Caco-2 (cell line): ENCODE results near the gene FARS2. TPM values are rescaled to one million over a fixed set of nuclear protein-coding genes. Genes with fewer than 3 reads are reported as not detected.

Source experiments
- BruUV-seq: library from RNA; stranded (reverse); fragments of 400-500 nt; replicated peaks from 2 replicates; lab custom pipeline; 2021; lab: Mats Ljungman, UMichigan
- CTCF ChIA-PET: fragments of 300-600 bp; sonication (Branson Sonifier 250); formaldehyde crosslinking; loops from one replicate; lab custom pipeline; 2022; ENCODE audit warnings: antibody characterized with exemption; lab: Charles Lee
- POLR2A ChIA-PET: fragments of 300-600 bp; sonication (Branson Sonifier 250); formaldehyde crosslinking; loops from one replicate; lab custom pipeline; 2022; ENCODE audit warnings: antibody characterized with exemption; lab: Charles Lee
- DNase-seq, 2 experiments: peaks; one replicate each; pipeline versions ENCODE4 v3.0.0 to v3.0.0-alpha.2; 2020 to 2022
- H3K27me3 ChIP-seq: replicated peaks from 2 replicates; pipeline ENCODE4 v1.6.0; 2011; ENCODE audit warnings: low read length; ENCODE audit not compliant: control insufficient read depth, insufficient read depth
- H3K36me3 ChIP-seq: 2 replicates; pipeline ENCODE4 v1.5.1; 2011; ENCODE audit warnings: low read length; ENCODE audit not compliant: control insufficient read depth, insufficient read depth
- H3K4me1 ChIP-seq: fragments of 250-450 bp; sonication (Bioruptor Pico); 2 replicates; pipeline ENCODE4 v1.5.1; 2020; ENCODE audit warnings: mild to moderate bottlenecking
- H3K4me3 ChIP-seq: 2 replicates; pipeline ENCODE4 v1.5.1; 2011; ENCODE audit warnings: low read depth, mild to moderate bottlenecking, control low read depth, low read length
- H3K9me3 ChIP-seq: fragments of 250-450 bp; sonication (Bioruptor Pico); 2 replicates; pipeline ENCODE4 v1.5.1; 2020; ENCODE audit warnings: mild to moderate bottlenecking, moderate library complexity
- H3K27ac Mint-ChIP-seq: one replicate; pipeline ENCODE4 v1.8.0; 2022; ENCODE audit warnings: mixed read lengths; ENCODE audit not compliant: unreplicated experiment
- H3K27me3 Mint-ChIP-seq: one replicate; pipeline ENCODE4 v1.8.0; 2022; ENCODE audit warnings: mixed read lengths; ENCODE audit not compliant: insufficient read depth, unreplicated experiment
- H3K36me3 Mint-ChIP-seq: one replicate; pipeline ENCODE4 v1.8.0; 2022; ENCODE audit warnings: mild to moderate bottlenecking, mixed read lengths; ENCODE audit not compliant: insufficient read depth, unreplicated experiment
- H3K4me1 Mint-ChIP-seq: one replicate; pipeline ENCODE4 v1.8.0; 2022; ENCODE audit warnings: low read depth, mixed read lengths; ENCODE audit not compliant: unreplicated experiment
- H3K4me3 Mint-ChIP-seq: one replicate; pipeline ENCODE4 v1.8.0; 2022; ENCODE audit warnings: mild to moderate bottlenecking, moderate library complexity, mixed read lengths; ENCODE audit not compliant: unreplicated experiment
- H3K9me3 Mint-ChIP-seq: one replicate; pipeline ENCODE4 v1.8.0; 2022; ENCODE audit warnings: mixed read lengths; ENCODE audit not compliant: unreplicated experiment
- intact Hi-C: fragments of 100-400 bp; cut with micrococcal nuclease; formaldehyde crosslinking; loops from one replicate; pipeline ENCODE4 v1.10.0; 2022; ENCODE audit not compliant: unreplicated experiment
- total RNA-seq: library from RNA; stranded (reverse); gene quantifications from 2 replicates; pipeline ENCODE4 v1.2.3, GENCODE V29; 2022
- TF ChIP-seq, protein P1 (sequence below), 2 experiments: fragments of 200-600 bp in 1 of 2; IDR thresholded peaks; 1 replicate in 1 of 2; 2 replicates in 1 of 2; pipeline versions ENCODE4 v1.5.1 to v1.8.0; 2011 to 2022; ENCODE audit warnings: antibody characterized with exemption in 1 of 2, control low read depth in 1 of 2, inconsistent platforms in 1 of 2, low read depth in 1 of 2, low read length in 1 of 2, mild to moderate bottlenecking in 1 of 2, moderate library complexity in 1 of 2; ENCODE audit not compliant: insufficient read depth in 1 of 2, severe bottlenecking in 1 of 2, unreplicated experiment in 1 of 2

Gene FARS2
- total RNA-seq, 1 experiment from 2014 or later = 15.4 TPM

DNA sequence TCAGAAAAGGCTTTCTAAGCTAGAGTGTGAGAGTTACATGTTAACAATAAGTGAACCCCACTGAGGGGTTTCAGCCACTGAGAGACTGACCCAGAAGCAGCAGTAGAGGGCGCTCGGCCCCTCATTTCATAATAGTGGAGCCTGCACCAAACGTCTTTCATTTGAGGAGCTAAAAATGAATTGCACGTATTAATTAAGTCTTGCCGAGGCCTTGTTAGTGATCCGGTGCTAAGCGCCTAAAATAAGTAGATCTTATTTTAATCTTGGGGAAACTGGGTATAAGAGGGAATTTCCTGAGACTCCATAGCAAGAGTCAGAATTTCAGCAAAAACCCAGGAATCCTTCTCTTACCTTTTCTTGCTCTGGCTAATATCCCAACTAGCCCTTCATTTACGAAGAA lies 209.7 kb downstream of the FARS2 start:
- BruUV-seq = no TSS peak
- H3K9me3 ChIP-seq = no peaks in the 10 kb centered on the region
- H3K27ac Mint-ChIP-seq = no peak overlapping the region

DNA sequence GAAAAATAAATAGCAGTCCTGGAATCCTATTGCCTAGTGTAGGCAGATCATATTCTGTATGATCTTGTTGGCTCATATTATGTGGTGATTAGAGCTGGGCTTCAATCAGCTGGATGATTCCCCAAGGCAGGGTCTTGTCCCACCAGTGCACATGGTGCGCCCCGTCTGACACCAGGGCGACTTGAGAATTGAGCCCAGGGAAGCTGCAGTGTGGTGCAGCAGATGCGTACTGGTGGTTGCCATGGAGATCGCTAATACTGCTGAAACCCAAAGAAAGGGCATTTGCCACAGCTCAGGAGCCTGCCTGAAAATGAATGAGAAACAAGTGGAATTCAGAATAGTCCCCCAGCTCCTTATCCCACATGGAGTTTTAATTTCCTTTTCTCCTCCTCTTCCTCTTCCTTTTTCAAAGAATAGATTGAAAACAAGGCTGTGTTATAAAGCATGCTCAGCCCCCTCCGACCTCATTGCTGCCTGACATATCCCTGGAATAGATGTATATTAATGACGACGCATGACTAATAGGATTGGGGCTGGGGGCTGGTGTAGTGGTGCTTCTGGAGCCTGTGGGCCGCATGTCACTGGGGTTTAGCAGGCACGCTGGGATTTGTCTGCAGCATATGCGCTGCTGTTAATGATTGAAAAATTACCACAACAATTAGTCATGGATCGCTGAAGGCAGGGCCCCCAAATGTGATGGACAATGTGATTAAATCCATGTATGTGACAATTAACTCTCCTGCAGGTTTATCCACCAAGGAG lies 210.5 kb downstream of the FARS2 start:
- DNase-seq = no peak
- no peaks in the 10 kb centered on the region for H3K4me1 ChIP-seq
- H3K4me3 ChIP-seq = no peak overlapping the region
- TF ChIP-seq, protein P1, sequence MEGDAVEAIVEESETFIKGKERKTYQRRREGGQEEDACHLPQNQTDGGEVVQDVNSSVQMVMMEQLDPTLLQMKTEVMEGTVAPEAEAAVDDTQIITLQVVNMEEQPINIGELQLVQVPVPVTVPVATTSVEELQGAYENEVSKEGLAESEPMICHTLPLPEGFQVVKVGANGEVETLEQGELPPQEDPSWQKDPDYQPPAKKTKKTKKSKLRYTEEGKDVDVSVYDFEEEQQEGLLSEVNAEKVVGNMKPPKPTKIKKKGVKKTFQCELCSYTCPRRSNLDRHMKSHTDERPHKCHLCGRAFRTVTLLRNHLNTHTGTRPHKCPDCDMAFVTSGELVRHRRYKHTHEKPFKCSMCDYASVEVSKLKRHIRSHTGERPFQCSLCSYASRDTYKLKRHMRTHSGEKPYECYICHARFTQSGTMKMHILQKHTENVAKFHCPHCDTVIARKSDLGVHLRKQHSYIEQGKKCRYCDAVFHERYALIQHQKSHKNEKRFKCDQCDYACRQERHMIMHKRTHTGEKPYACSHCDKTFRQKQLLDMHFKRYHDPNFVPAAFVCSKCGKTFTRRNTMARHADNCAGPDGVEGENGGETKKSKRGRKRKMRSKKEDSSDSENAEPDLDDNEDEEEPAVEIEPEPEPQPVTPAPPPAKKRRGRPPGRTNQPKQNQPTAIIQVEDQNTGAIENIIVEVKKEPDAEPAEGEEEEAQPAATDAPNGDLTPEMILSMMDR (IDR thresholded peaks at IDR 0.05; ENCODE audit: insufficient read depth in 1 of 2, low read depth in 1 of 2, low read length in 1 of 2, severe bottlenecking in 1 of 2, unreplicated experiment in 1 of 2) = no peak
- Mint-ChIP-seq H3K36me3 (peaks cover 5% of the 10 kb centered on the region), H3K27me3 (no peaks in the 10 kb centered on the region), H3K4me3 (no peak overlapping the region), H3K9me3 (no peaks in the 10 kb centered on the region), H3K4me1 (no peaks in the 10 kb centered on the region), H3K27ac (no peak overlapping the region)
- CTCF ChIA-PET = interaction anchor here (0.5 to 1.3 kb wide), 11 partner anchors 15 to 537 kb away, joined by 3 to 5 read pairs (median 3); no protein-coding TSS in a partner anchor
- no peaks in the 10 kb centered on the region for H3K27me3 ChIP-seq
- intact Hi-C loops = loop anchor here (5.0 kb wide), 2 partner anchors 425 to 535 kb away; partner anchors contain the start of gene NRN1
- POLR2A ChIA-PET = no interaction called here
- no peaks in the 10 kb centered on the region for H3K36me3 ChIP-seq
- no TSS peak for BruUV-seq
- H3K9me3 ChIP-seq = no peaks in the 10 kb centered on the region

More for the DNA sequence above, 209.7 kb downstream of the FARS2 start:
- no peaks in the 10 kb centered on the region for H3K9me3 Mint-ChIP-seq
- no peaks in the 10 kb centered on the region for H3K27me3 Mint-ChIP-seq
- H3K36me3 ChIP-seq = no peaks in the 10 kb centered on the region
- H3K36me3 Mint-ChIP-seq = peaks cover 5% of the 10 kb centered on the region
- POLR2A ChIA-PET = no interaction called here
- intact Hi-C loops = loop anchor here (5.0 kb wide), 2 partner anchors 426 to 536 kb away; partner anchors contain the start of gene NRN1
- DNase-seq = peak in 1 of 2 experiments; percentile 50
- TF ChIP-seq, protein P1 (IDR thresholded peaks at IDR 0.05; ENCODE audit: insufficient read depth in 1 of 2, low read depth in 1 of 2, low read length in 1 of 2, severe bottlenecking in 1 of 2, unreplicated experiment in 1 of 2) = peak; percentile 60 to 88
- no peaks in the 10 kb centered on the region for H3K27me3 ChIP-seq
- H3K4me1 ChIP-seq = no peaks in the 10 kb centered on the region
- CTCF ChIA-PET = interaction anchor here (0.5 to 1.3 kb wide), 11 partner anchors 16 to 537 kb away, joined by 3 to 5 read pairs (median 3); no protein-coding TSS in a partner anchor
- no peaks in the 10 kb centered on the region for H3K4me1 Mint-ChIP-seq
- H3K4me3 ChIP-seq = no peak overlapping the region
- H3K4me3 Mint-ChIP-seq = no peak overlapping the region

DNA sequence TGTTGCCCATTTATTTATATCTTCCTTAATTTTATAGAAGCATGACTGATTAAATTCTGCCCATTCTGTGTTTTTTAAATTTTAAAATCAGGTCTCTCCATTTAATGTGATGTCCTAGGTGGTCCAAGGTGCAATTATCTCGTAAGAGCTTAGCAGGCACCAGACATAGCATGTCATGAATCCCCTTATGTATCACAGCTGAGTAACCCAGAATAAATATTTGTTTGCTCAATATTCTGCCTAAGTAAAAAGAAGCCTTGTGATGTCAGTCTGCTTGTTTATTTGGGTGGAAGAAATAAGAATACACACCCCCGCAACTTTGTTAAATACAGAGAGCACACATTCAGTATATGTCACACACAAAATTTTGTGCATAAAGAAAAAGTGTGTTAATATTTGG lies 211.3 kb downstream of the FARS2 start:
- Histone ChIP-seq H3K27me3 (no peaks in the 10 kb centered on the region), H3K4me1 (no peaks in the 10 kb centered on the region), H3K4me3 (no peak overlapping the region), H3K36me3 (no peaks in the 10 kb centered on the region), H3K9me3 (no peaks in the 10 kb centered on the region)
- intact Hi-C loops = loop anchor here (5.0 kb wide), 2 partner anchors 425 to 535 kb away; partner anchors contain the start of gene NRN1
- CTCF ChIA-PET = no interaction called here
- Mint-ChIP-seq H3K9me3 (no peaks in the 10 kb centered on the region), H3K4me3 (no peak overlapping the region), H3K36me3 (peaks cover 5% of the 10 kb centered on the region), H3K27ac (no peak overlapping the region), H3K4me1 (no peaks in the 10 kb centered on the region), H3K27me3 (no peaks in the 10 kb centered on the region)
- TF ChIP-seq, protein P1 (IDR thresholded peaks at IDR 0.05; ENCODE audit: insufficient read depth in 1 of 2, low read depth in 1 of 2, low read length in 1 of 2, severe bottlenecking in 1 of 2, unreplicated experiment in 1 of 2) = no peak
- no peak for DNase-seq
- BruUV-seq = no TSS peak
- POLR2A ChIA-PET = no interaction called here
